Left ventricle myocardium inferior (tissue), 1 donor: ENCODE results near the gene GLOD4. TPM values are rescaled to one million over a fixed set of nuclear protein-coding genes. Genes with fewer than 3 reads are reported as not detected.

Experiments used
- DNase-seq: peaks from one replicate; pipeline ENCODE4 v3.0.0-alpha.2; 2020
- H3K27ac ChIP-seq: fragments of 200-600 bp; replicated peaks from 2 replicates; pipeline ENCODE4 v1.8.0; 2021
- H3K27me3 ChIP-seq: fragments of 200-600 bp; 2 replicates; pipeline ENCODE4 v1.8.0; 2021; ENCODE audit warnings: low read depth
- H3K36me3 ChIP-seq: fragments of 200-600 bp; 2 replicates; pipeline ENCODE4 v1.8.0; 2021
- H3K4me1 ChIP-seq: fragments of 200-600 bp; 2 replicates; pipeline ENCODE4 v1.8.0; 2021
- H3K4me3 ChIP-seq: fragments of 200-600 bp; 2 replicates; pipeline ENCODE4 v1.8.0; 2021; ENCODE audit warnings: mild to moderate bottlenecking, moderate library complexity
- H3K9me3 ChIP-seq: fragments of 200-600 bp; replicated peaks from 2 replicates; pipeline ENCODE4 v1.8.0; 2021
- CTCF ChIP-seq: fragments of 200-600 bp; IDR thresholded peaks from 2 replicates; pipeline ENCODE4 v1.8.0; 2021; ENCODE audit warnings: antibody characterized with exemption, mild to moderate bottlenecking, borderline replicate concordance
- intact Hi-C: fragments of 100-400 bp; cut with micrococcal nuclease; formaldehyde crosslinking; loops from one replicate; pipeline ENCODE4 v1.11.0; 2022
- total RNA-seq: library from RNA; stranded (reverse); fragmentation: NEBNext Ultra II Directional; extraction: Animal tissue kit (Norgen Biotek cat#: 25700); gene quantifications from one replicate; pipeline ENCODE4 v1.2.1, GENCODE V29; 2021
- donor health status: DM: no; HTN: yes; CAD: no; lungs with severe emphysema.

Gene GLOD4
- total RNA-seq, 1 donor from 2014 or later: 26.5 TPM

GRCh38 chr17:728911-729310 lies 53.2 kb downstream of the GLOD4 start:
- intact Hi-C loops: no loop called here
- Histone ChIP-seq H3K4me1 (peaks cover 25% of the 10 kb centered on the region), H3K27ac (no peak overlapping the region), H3K4me3 (no peak overlapping the region), H3K36me3 (no peaks in the 10 kb centered on the region), H3K27me3 (no peaks in the 10 kb centered on the region), H3K9me3 (no peaks in the 10 kb centered on the region)
- TF ChIP-seq CTCF: no peak
- DNase-seq: no peak

- Histone ChIP-seq H3K9me3 (no peaks in the 10 kb centered on the region), H3K4me1 (peaks cover 4% of the 10 kb centered on the region), H3K27ac (no peak overlapping the region), H3K4me3 (no peak overlapping the region), H3K27me3 (no peaks in the 10 kb centered on the region), H3K36me3 (no peaks in the 10 kb centered on the region)
- no peak for DNase-seq
- intact Hi-C loops: no loop called here
- TF ChIP-seq CTCF: no peak
These were observed 55.7 kb downstream of the GLOD4 start for GRCh38 chr17:726271-726919.

GRCh38 chr17:725746-726145 lies 56.3 kb downstream of the GLOD4 start:
- Histone ChIP-seq H3K36me3 (no peaks in the 10 kb centered on the region), H3K27me3 (no peaks in the 10 kb centered on the region), H3K4me1 (no peaks in the 10 kb centered on the region), H3K9me3 (no peaks in the 10 kb centered on the region), H3K27ac (no peak overlapping the region), H3K4me3 (no peak overlapping the region)
- intact Hi-C loops: no loop called here
- no peak for TF ChIP-seq CTCF
- DNase-seq: no peak

GRCh38 chr17:725084-725483 lies 57.0 kb downstream of the GLOD4 start:
- Histone ChIP-seq H3K27ac (no peak overlapping the region), H3K9me3 (no peaks in the 10 kb centered on the region), H3K36me3 (no peaks in the 10 kb centered on the region), H3K4me3 (no peak overlapping the region), H3K27me3 (no peaks in the 10 kb centered on the region), H3K4me1 (no peaks in the 10 kb centered on the region)
- DNase-seq: no peak
- intact Hi-C loops: no loop called here
- TF ChIP-seq CTCF: no peak

- no peaks in the 10 kb centered on the region for H3K9me3 ChIP-seq
- no peak for TF ChIP-seq CTCF
- H3K27ac ChIP-seq: no peak overlapping the region
- intact Hi-C loops: no loop called here
- no peak overlapping the region for H3K4me3 ChIP-seq
- peaks cover 2% of the 10 kb centered on the region for H3K4me1 ChIP-seq
- no peaks in the 10 kb centered on the region for H3K27me3 ChIP-seq
- H3K36me3 ChIP-seq: no peaks in the 10 kb centered on the region
- DNase-seq: no peak
These were observed 60.5 kb downstream of the GLOD4 start for GRCh38 chr17:721540-721937.
